SK-N-SH (cell line): ENCODE measurements around the gene PLBD2. TPM values are rescaled to one million over a fixed set of nuclear protein-coding genes. Genes with fewer than 3 reads are reported as not detected.

ENCODE experiments used
- CTCF ChIA-PET: fragments of 300-600, 350-600 bp; formaldehyde crosslinking; extraction: SDS; loops from one replicate; lab custom pipeline; 2021; lab: Yijun Ruan, JAX
- POLR2A ChIA-PET: fragments of 350-600 bp; sonication (Branson Sonifier 250); formaldehyde crosslinking; extraction: SDS; loops from one replicate; lab custom pipeline; 2020; ENCODE audit warnings: antibody characterized with exemption, inconsistent platforms; lab: Yijun Ruan, JAX
- DNase-seq: peaks from one replicate; pipeline ENCODE4 v3.0.0; 2012
- H2AFZ ChIP-seq: fragments of 200-600 bp; sonication (generic); 2 replicates; pipeline ENCODE4 v1.8.1; 2016; ENCODE audit warnings: antibody characterized with exemption, mild to moderate bottlenecking, low read depth
- H3F3A ChIP-seq: fragments of 200-600 bp; sonication (generic); replicated peaks from 2 replicates; pipeline ENCODE3; 2016; ENCODE audit warnings: antibody characterized with exemption, mild to moderate bottlenecking; ENCODE audit not compliant: insufficient read depth
- H3K27ac ChIP-seq, 2 experiments: fragments of 200-500 bp in 1 of 2; fragments of 200-600 bp in 1 of 2; sonication (Bioruptor generic) in 1 of 2; sonication (generic), shearing (Covaris generic) in 1 of 2; 2 replicates each; pipeline versions ENCODE4 v1.5.1 to v1.6.1; 2014 to 2016; ENCODE audit warnings: low read depth in 2 of 2, inconsistent platforms in 1 of 2, low read length in 1 of 2, mild to moderate bottlenecking in 1 of 2, mixed read lengths in 1 of 2
- H3K27me3 ChIP-seq: fragments of 200-600 bp; sonication (generic), shearing (Covaris generic); 2 replicates; pipeline ENCODE4 v1.6.1; 2016; ENCODE audit warnings: mixed run types; ENCODE audit not compliant: insufficient read depth
- H3K36me3 ChIP-seq, 2 experiments: fragments of 200-500 bp in 1 of 2; fragments of 200-600 bp in 1 of 2; sonication (Bioruptor generic) in 1 of 2; sonication (generic) in 1 of 2; replicated peaks in 1 of 2; 2 replicates each; pipeline versions ENCODE3 to v1.5.1; 2014 to 2016; ENCODE audit warnings: low read length in 1 of 2, mild to moderate bottlenecking in 1 of 2; ENCODE audit not compliant: insufficient read depth in 2 of 2, control insufficient read depth in 1 of 2
- H3K4me1 ChIP-seq, 2 experiments: fragments of 200-500 bp in 1 of 2; fragments of 200-600 bp in 1 of 2; sonication (Bioruptor generic) in 1 of 2; sonication (generic), shearing (Covaris generic) in 1 of 2; 2 replicates each; pipeline versions ENCODE4 v1.5.1 to v1.6.1; 2014 to 2016; ENCODE audit warnings: low read depth in 1 of 2, low read length in 1 of 2, mixed run types in 1 of 2; ENCODE audit not compliant: insufficient read depth in 2 of 2, control insufficient read depth in 1 of 2
- H3K4me2 ChIP-seq: fragments of 200-600 bp; sonication (generic), shearing (Covaris generic); 2 replicates; pipeline ENCODE4 v1.6.1; 2017; ENCODE audit warnings: mixed run types
- H3K4me3 ChIP-seq, 2 experiments: fragments of 200-500 bp in 1 of 2; fragments of 200-600 bp in 1 of 2; sonication (Bioruptor generic) in 1 of 2; sonication (generic), shearing (Covaris generic) in 1 of 2; 2 replicates each; pipeline versions ENCODE4 v1.5.1 to v1.8.1; 2014 to 2016; ENCODE audit warnings: low read depth in 2 of 2, inconsistent platforms in 1 of 2, low read length in 1 of 2, mild to moderate bottlenecking in 1 of 2, mixed read lengths in 1 of 2, moderate library complexity in 1 of 2
- H3K79me2 ChIP-seq: fragments of 200-600 bp; sonication (generic); 2 replicates; pipeline ENCODE4 v1.8.1; 2017; ENCODE audit warnings: mild to moderate bottlenecking; ENCODE audit not compliant: insufficient read depth
- H3K9ac ChIP-seq: fragments of 200-600 bp; sonication (generic); 2 replicates; pipeline ENCODE4 v1.6.1; 2017; ENCODE audit warnings: mixed run types
- H3K9me2 ChIP-seq: fragments of 200-600 bp; sonication (generic); 2 replicates; pipeline ENCODE4 v1.6.1; 2017; ENCODE audit warnings: mixed run types
- H3K9me3 ChIP-seq: fragments of 200-600 bp; sonication (generic); 2 replicates; pipeline ENCODE4 v1.6.1; 2017; ENCODE audit warnings: mixed run types, mild to moderate bottlenecking, moderate library complexity
- H4K20me1 ChIP-seq: fragments of 200-600 bp; sonication (generic); 2 replicates; pipeline ENCODE4 v1.6.1; 2017; ENCODE audit warnings: mild to moderate bottlenecking, mixed run types; ENCODE audit not compliant: insufficient read depth
- EP300 ChIP-seq, 2 experiments: IDR thresholded peaks; 2 replicates each; pipeline versions ENCODE4 v1.4.0 to v1.6.1; 2012; ENCODE audit warnings: borderline replicate concordance in 1 of 2, low read depth in 1 of 2, low read length in 1 of 2
- EZH2phosphoT487 ChIP-seq: fragments of 200-600 bp; sonication (generic); IDR thresholded peaks from 2 replicates; pipeline ENCODE4 v1.6.1; 2017; ENCODE audit warnings: low read depth, mixed run types, mild to moderate bottlenecking, antibody characterized with exemption, moderate library complexity, borderline replicate concordance
- FOSL2 ChIP-seq: IDR thresholded peaks from 2 replicates; pipeline ENCODE4 v1.4.0; 2012; ENCODE audit warnings: low read depth, mild to moderate bottlenecking, moderate library complexity, borderline replicate concordance
- FOXJ3 ChIP-seq: sonication (generic); formaldehyde crosslinking; IDR thresholded peaks from 2 replicates; pipeline ENCODE4 v1.5.1; 2020; ENCODE audit warnings: mild to moderate bottlenecking, missing genetic modification reagents
- IRF3 ChIP-seq: fragments of 150-350 bp; IDR thresholded peaks from 2 replicates; pipeline ENCODE4 v1.6.1; 2016; ENCODE audit warnings: mild to moderate bottlenecking, low read depth, low read length
- NFIC ChIP-seq: IDR thresholded peaks from 2 replicates; pipeline ENCODE4 v1.4.0; 2012; ENCODE audit warnings: borderline replicate concordance
- RAD21 ChIP-seq: IDR thresholded peaks from 2 replicates; pipeline ENCODE4 v1.6.1; 2012; ENCODE audit warnings: mild to moderate bottlenecking, low read length
- RFX5 ChIP-seq: IDR thresholded peaks from 2 replicates; pipeline ENCODE4 v1.6.1; 2012; ENCODE audit warnings: mild to moderate bottlenecking, improper control_type of control experiment, low read length
- SMC3 ChIP-seq: IDR thresholded peaks from 2 replicates; pipeline ENCODE4 v1.6.1; 2012; ENCODE audit warnings: low read depth, low read length, improper control_type of control experiment
- WGBS: methylation state at CpG from one replicate; pipeline ENCODE4 v1.1.6; 2017; ENCODE audit warnings: low lambda C conversion rate; 5-methylcytosine and 5-hydroxymethylcytosine counted together
- polyA plus RNA-seq, 3 experiments: library from polyadenylated mRNA; depleted of rRNA; stranded (reverse); fragments of >200 nt; gene quantifications; 2 replicates each; pipeline ENCODE4 v1.2.3, GENCODE V29; 2012
- TF ChIP-seq, protein P1 (sequence below): IDR thresholded peaks from 2 replicates; pipeline ENCODE4 v1.4.0; 2012; ENCODE audit warnings: low read depth, borderline replicate concordance

The PLBD2 gene
- polyA plus RNA-seq, 1 of the 3 experiments (the other 2 are of a cell fraction), result 15.2 TPM

DNA sequence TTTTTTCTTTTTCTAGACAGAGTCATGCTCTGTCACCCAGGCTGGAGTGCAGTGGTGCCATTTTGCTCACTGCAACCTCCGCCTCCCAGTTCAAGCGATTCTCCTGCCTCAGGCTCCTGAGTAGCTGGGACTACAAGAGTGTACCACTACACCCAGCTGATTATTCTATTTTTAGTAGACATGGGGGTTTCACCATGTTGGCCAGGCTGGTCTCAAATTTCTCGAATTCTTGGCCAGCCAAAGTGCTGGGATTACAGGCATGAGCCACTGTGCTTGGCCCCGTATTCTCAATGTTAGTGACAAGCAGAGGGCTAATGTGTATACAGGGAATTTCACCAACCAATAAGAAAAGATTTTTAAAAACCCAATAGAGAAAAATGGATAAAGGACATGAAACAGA is 8.4 kb downstream of the PLBD2 start:
- H3F3A ChIP-seq, result no peaks in the 10 kb centered on the region
- no peak overlapping the region for H3K27ac ChIP-seq
- H3K9ac ChIP-seq, result no peak overlapping the region
- no peaks in the 10 kb centered on the region; the same call in 1 of the 2 replicates for H3K79me2 ChIP-seq
- H3K9me3 ChIP-seq, result no peaks in the 10 kb centered on the region
- H3K27me3 ChIP-seq, result no peaks in the 10 kb centered on the region
- H3K4me2 ChIP-seq, result no peak overlapping the region
- peaks cover 0 to 5% of the 10 kb centered on the region in 2 experiments for H3K36me3 ChIP-seq
- CTCF ChIA-PET, result interaction anchor here (1.6 kb wide), 1 partner anchor 170 kb away, joined by 4 read pairs; no protein-coding TSS in a partner anchor
- H3K4me3 ChIP-seq, result no peak overlapping the region
- no peak overlapping the region for H2AFZ ChIP-seq
- TF ChIP-seq EP300 (IDR thresholded peaks at IDR 0.05; ENCODE audit: borderline replicate concordance in 1 of 2, low read depth in 1 of 2, low read length in 1 of 2) (no peak), RFX5 (no peak), EZH2phosphoT487 (no peak), NFIC (no peak), IRF3 (no peak), RAD21 (no peak), SMC3 (no peak), FOXJ3 (CRISPR knock-in tag) (no peak)
- 98% methylated on average over 4 of the region's 4 CpGs for WGBS
- no peak for DNase-seq
- H4K20me1 ChIP-seq, result no peaks in the 10 kb centered on the region; the same call in 1 of the 2 replicates
- H3K9me2 ChIP-seq, result no peaks in the 10 kb centered on the region
- H3K4me1 ChIP-seq, result no peaks in the 10 kb centered on the region
- POLR2A ChIA-PET, result no interaction called here

DNA sequence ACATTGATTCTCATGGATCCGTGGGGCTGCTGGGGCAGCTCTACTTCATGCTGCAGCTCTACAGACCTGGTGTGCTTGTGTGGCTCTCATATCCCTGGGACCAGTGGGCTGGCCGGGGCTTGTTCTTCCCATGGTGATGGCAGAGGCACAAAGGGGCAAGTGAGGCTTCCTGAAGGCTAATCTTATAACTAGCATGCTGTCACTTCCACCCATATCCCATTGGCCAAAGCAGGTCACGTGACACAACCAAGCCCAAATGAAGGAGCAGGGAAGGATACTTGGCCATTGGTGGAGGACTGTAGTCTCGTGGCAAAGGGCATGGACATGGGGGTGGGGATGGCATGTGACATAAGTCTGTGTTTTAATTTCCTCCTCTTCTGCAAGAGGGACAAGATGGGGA is 9.9 kb downstream of the PLBD2 start:
- H3K9me2 ChIP-seq, result no peaks in the 10 kb centered on the region
- no peaks in the 10 kb centered on the region for H3K9me3 ChIP-seq
- no peak overlapping the region for H2AFZ ChIP-seq
- no peaks in the 10 kb centered on the region for H3K27me3 ChIP-seq
- H3K4me2 ChIP-seq, result no peak overlapping the region
- peaks cover 2 to 5% of the 10 kb centered on the region in 2 experiments for H3K36me3 ChIP-seq
- CTCF ChIA-PET, result interaction anchor here (0.9 to 1.4 kb wide), 4 partner anchors 10 to 57 kb away, joined by 3 to 4 read pairs (median 3); partner anchors contain the start of gene PLBD2
- whole genome bisulfite sequencing, result 95% methylated on average over 2 of the region's 4 CpGs
- no peak for DNase-seq
- no peak overlapping the region for H3K9ac ChIP-seq
- no peaks in the 10 kb centered on the region; the same call in 1 of the 2 replicates for H4K20me1 ChIP-seq
- no peak overlapping the region for H3K4me3 ChIP-seq
- H3K27ac ChIP-seq, result no peak overlapping the region
- POLR2A ChIA-PET, result no interaction called here
- H3F3A ChIP-seq, result no peaks in the 10 kb centered on the region
- H3K4me1 ChIP-seq, result no peaks in the 10 kb centered on the region
- no peak for TF ChIP-seq FOSL2
- TF ChIP-seq, protein P1, sequence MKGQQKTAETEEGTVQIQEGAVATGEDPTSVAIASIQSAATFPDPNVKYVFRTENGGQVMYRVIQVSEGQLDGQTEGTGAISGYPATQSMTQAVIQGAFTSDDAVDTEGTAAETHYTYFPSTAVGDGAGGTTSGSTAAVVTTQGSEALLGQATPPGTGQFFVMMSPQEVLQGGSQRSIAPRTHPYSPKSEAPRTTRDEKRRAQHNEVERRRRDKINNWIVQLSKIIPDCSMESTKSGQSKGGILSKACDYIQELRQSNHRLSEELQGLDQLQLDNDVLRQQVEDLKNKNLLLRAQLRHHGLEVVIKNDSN, result peak; percentile 53; the same call in 1 of the 2 replicates
- TF ChIP-seq, all 33 proteins: peak for 1
- no peaks in the 10 kb centered on the region for H3K79me2 ChIP-seq
